Activated CD4-positive, CD25-positive, alpha-beta regulatory T cell treated with anti-CD3 and anti-CD28 coated beads, Interleukin-2, amount 50 U/mL, for 72 hours (primary cell): ENCODE data around the gene STYXL1.
"Not testable (repeated sequence)": the region's sequence is repeated elsewhere in the genome, so short reads cannot be mapped to it uniquely, and the experiment has no call there.

Source experiments
- DNase-seq: peaks from one replicate; pipeline ENCODE4 v3.0.0; 2021

STYXL1 gene

GRCh38 chr7:76023002-76023401, 24.8 kb downstream of the STYXL1 start:
- DNase-seq: no peak

- no peak for DNase-seq
Observed at GRCh38 chr7:76022026-76022780, 25.6 kb downstream of the STYXL1 start.

- DNase-seq: peak; percentile 71
Observed at GRCh38 chr7:76020031-76020714, 27.6 kb downstream of the STYXL1 start.

GRCh38 chr7:76018520-76018919, 29.3 kb downstream of the STYXL1 start:
- DNase-seq: not testable (repeated sequence)

- no peak for DNase-seq
Observed at GRCh38 chr7:76016191-76016947, 31.4 kb downstream of the STYXL1 start.

GRCh38 chr7:76011442-76011861, 36.3 kb downstream of the STYXL1 start:
- DNase-seq: no peak

GRCh38 chr7:76009672-76010600, 37.9 kb downstream of the STYXL1 start:
- DNase-seq: no peak

- no peak for DNase-seq
Observed at GRCh38 chr7:76008156-76008687, 39.6 kb downstream of the STYXL1 start.

- DNase-seq: not testable (repeated sequence)
Observed at GRCh38 chr7:76005004-76005403, 42.8 kb downstream of the STYXL1 start.

GRCh38 chr7:76003351-76003750, 44.4 kb downstream of the STYXL1 start:
- DNase-seq: no peak

- DNase-seq: no peak
Observed at GRCh38 chr7:76002822-76003221, 45.0 kb downstream of the STYXL1 start.

GRCh38 chr7:76002139-76002538, 45.7 kb downstream of the STYXL1 start:
- no peak for DNase-seq

- no peak for DNase-seq
Observed at GRCh38 chr7:76000566-76000965, 47.2 kb downstream of the STYXL1 start.

- no peak for DNase-seq
Observed at GRCh38 chr7:75998038-75998437, 49.8 kb downstream of the STYXL1 start.

- no peak for DNase-seq
Observed at GRCh38 chr7:75996476-75996875, 51.3 kb downstream of the STYXL1 start.

GRCh38 chr7:75995996-75996395, 51.8 kb downstream of the STYXL1 start:
- DNase-seq: no peak

- no peak for DNase-seq
Observed at GRCh38 chr7:75995052-75995471, 52.7 kb downstream of the STYXL1 start.

- DNase-seq: peak; percentile 93
Observed at GRCh38 chr7:75994388-75995051, 53.3 kb downstream of the STYXL1 start, which contains the start of gene TMEM120A. TMEM120A (minus strand) TSS chr7:75994595; CDS start chr7:75994570, 25 bp downstream.

- no peak for DNase-seq
Observed at GRCh38 chr7:75993689-75994387, 54.0 kb downstream of the STYXL1 start.

- no peak for DNase-seq
Observed at GRCh38 chr7:75992083-75992755, 55.6 kb downstream of the STYXL1 start.
